HCT116 (cell line): ENCODE results near the gene CDK8. TPM values are rescaled to one million over a fixed set of nuclear protein-coding genes. Genes with fewer than 3 reads are reported as not detected.

Experiments
- ATAC-seq: fragments of 200-7000 bp; cut with Tn5 transposase; 2 replicates; pipeline ENCODE4 v1.9.1; 2020; ENCODE audit warnings: mild to moderate bottlenecking, moderate library complexity
- BruUV-seq: library from RNA; stranded (reverse); fragments of 400-500 nt; replicated peaks from 2 replicates; lab custom pipeline; 2021; lab: Mats Ljungman, UMichigan
- CTCF ChIA-PET: fragments of 300-600 bp; sonication (Branson Sonifier 250); formaldehyde crosslinking; loops from one replicate; lab custom pipeline; 2021; ENCODE audit warnings: antibody characterized with exemption; lab: Charles Lee
- POLR2A ChIA-PET: fragments of 300-600, 350-600 bp; sonication (Branson Sonifier 250); formaldehyde crosslinking; loops from one replicate; lab custom pipeline; 2021; ENCODE audit warnings: antibody characterized with exemption; lab: Charles Lee
- RAD21 ChIA-PET, 2 experiments: fragments of 300-600 bp; sonication (Branson Sonifier 250); formaldehyde crosslinking; loops; one replicate each; lab custom pipeline; 2023; ENCODE audit warnings: low total read pairs in 2 of 2; ENCODE audit not compliant: uncharacterized antibody in 2 of 2, unreplicated experiment in 2 of 2, low non-redundant PET in 1 of 2; lab: Charles Lee
- DNase-seq: peaks from one replicate; pipeline ENCODE4 v3.0.0-alpha.2; 2010; ENCODE audit warnings: low read depth, low spot score
- H2AFZ ChIP-seq: fragments of 200-600 bp; shearing (Covaris generic), sonication (generic); 2 replicates; pipeline ENCODE4 v1.6.1; 2017; ENCODE audit warnings: low read depth, mixed run types, mixed read lengths, antibody characterized with exemption, low read length; ENCODE audit not compliant: poor library complexity, severe bottlenecking
- H3K27ac ChIP-seq: 2 replicates; pipeline ENCODE4 v1.5.1; 2012; ENCODE audit warnings: low read depth, low read length
- H3K27me3 ChIP-seq: fragments of 200-600 bp; sonication (generic); 2 replicates; pipeline ENCODE4 v1.6.1; 2016; ENCODE audit warnings: mixed run types, low read length, mixed read lengths; ENCODE audit not compliant: insufficient read depth
- H3K36me3 ChIP-seq, 2 experiments: fragments of 200-500 bp in 1 of 2; fragments of 200-600 bp in 1 of 2; sonication (Bioruptor generic) in 1 of 2; sonication (generic) in 1 of 2; 2 replicates each; pipeline versions ENCODE4 v1.5.1 to v1.6.1; 2014 to 2016; ENCODE audit warnings: low read length in 2 of 2, inconsistent platforms in 1 of 2, mixed read lengths in 1 of 2, mixed run types in 1 of 2; ENCODE audit not compliant: insufficient read depth in 2 of 2, control insufficient read depth in 1 of 2
- H3K4me1 ChIP-seq, 2 experiments: fragments of 200-600 bp in 1 of 2; sonication (generic) in 1 of 2; 2 replicates each; pipeline versions ENCODE4 v1.5.1 to v1.6.1; 2012 to 2017; ENCODE audit warnings: low read length in 2 of 2, inconsistent platforms in 1 of 2, mild to moderate bottlenecking in 1 of 2, mixed read lengths in 1 of 2, mixed run types in 1 of 2, moderate library complexity in 1 of 2; ENCODE audit not compliant: insufficient read depth in 2 of 2, control insufficient read depth in 1 of 2
- H3K4me2 ChIP-seq: fragments of 200-600 bp; sonication (generic); 2 replicates; pipeline ENCODE4 v1.6.1; 2017; ENCODE audit warnings: mixed run types, low read length, mixed read lengths
- H3K4me3 ChIP-seq, 2 experiments: fragments of 200-600 bp in 1 of 2; sonication (generic) in 1 of 2; replicated peaks in 1 of 2; 2 replicates each; pipeline ENCODE4 v1.5.1; 2011 to 2016; ENCODE audit warnings: low read length in 2 of 2, control low read depth in 1 of 2, low read depth in 1 of 2, mild to moderate bottlenecking in 1 of 2, mixed read lengths in 1 of 2, mixed run types in 1 of 2
- H3K79me2 ChIP-seq: fragments of 200-600 bp; sonication (generic); 2 replicates; pipeline ENCODE4 v1.6.1; 2017; ENCODE audit warnings: mild to moderate bottlenecking, mixed run types, low read length, moderate library complexity, mixed read lengths; ENCODE audit not compliant: insufficient read depth
- H3K9ac ChIP-seq: fragments of 200-600 bp; sonication (generic); 2 replicates; pipeline ENCODE4 v1.6.1; 2016; ENCODE audit warnings: low read length, mixed read lengths
- H3K9me2 ChIP-seq: fragments of 200-600 bp; sonication (generic), shearing (Covaris generic); 2 replicates; pipeline ENCODE4 v1.6.1; 2017; ENCODE audit warnings: mixed run types, mild to moderate bottlenecking, moderate library complexity; ENCODE audit not compliant: insufficient read depth
- H3K9me3 ChIP-seq, 2 experiments: fragments of 200-500 bp in 1 of 2; fragments of 200-600 bp in 1 of 2; sonication (Bioruptor generic) in 1 of 2; sonication (generic) in 1 of 2; 2 replicates each; pipeline ENCODE4 v1.6.1; 2014 to 2017; ENCODE audit warnings: low read length in 2 of 2, mixed read lengths in 2 of 2, inconsistent platforms in 1 of 2, low read depth in 1 of 2, mild to moderate bottlenecking in 1 of 2, mixed run types in 1 of 2, moderate library complexity in 1 of 2; ENCODE audit not compliant: control insufficient read depth in 1 of 2, insufficient read depth in 1 of 2
- H4K20me1 ChIP-seq: fragments of 200-600 bp; sonication (generic), shearing (Covaris generic); 2 replicates; pipeline ENCODE4 v1.6.1; 2017; ENCODE audit warnings: mixed run types, mild to moderate bottlenecking, moderate library complexity; ENCODE audit not compliant: insufficient read depth
- CEBPB ChIP-seq: IDR thresholded peaks from 2 replicates; pipeline ENCODE4 v1.6.1; 2012; ENCODE audit warnings: low read depth
- JUND ChIP-seq: IDR thresholded peaks from 2 replicates; pipeline ENCODE4 v1.6.1; 2012
- POLR2AphosphoS5 ChIP-seq: IDR thresholded peaks from 2 replicates; pipeline ENCODE4 v1.6.1; 2011; ENCODE audit warnings: mild to moderate bottlenecking, low read depth, low read length, moderate library complexity
- SP1 ChIP-seq: IDR thresholded peaks from 2 replicates; pipeline ENCODE4 v1.6.1; 2012; ENCODE audit warnings: low read depth
- SRF ChIP-seq: IDR thresholded peaks from 2 replicates; pipeline ENCODE4 v1.6.1; 2012; ENCODE audit warnings: low read depth
- YY1 ChIP-seq: IDR thresholded peaks from 2 replicates; pipeline ENCODE4 v1.6.1; 2011; ENCODE audit warnings: low read length, low read depth, moderate library complexity, mild to moderate bottlenecking; ENCODE audit not compliant: insufficient replicate concordance; ENCODE audit errors: extremely low read depth
- ZNF274 ChIP-seq: fragments of 200-500 bp; sonication (Bioruptor generic); IDR thresholded peaks from 2 replicates; pipeline ENCODE4 v1.6.1; 2014; ENCODE audit warnings: mild to moderate bottlenecking, low read depth, low read length, inconsistent platforms
- intact Hi-C: fragments of 100-400 bp; cut with micrococcal nuclease; formaldehyde crosslinking; loops from 2 replicates; pipeline ENCODE4 v1.10.0; 2022
- total RNA-seq: library from RNA; stranded (reverse); gene quantifications from one replicate; pipeline ENCODE4 v1.2.1, GENCODE V29; 2021; ENCODE audit not compliant: unreplicated experiment
- TF ChIP-seq, protein P1 (sequence below), 3 experiments: fragments of 200-600 bp in 1 of 3; sonication (generic) in 1 of 3; IDR thresholded peaks in 2 of 3; conservative IDR thresholded peaks in 1 of 3; 2 replicates each; pipeline ENCODE4 v1.5.1; 2012 to 2017; ENCODE audit warnings: low read depth in 2 of 3, low read length in 2 of 3, antibody characterized with exemption in 1 of 3, borderline replicate concordance in 1 of 3, control low read depth in 1 of 3, mild to moderate bottlenecking in 1 of 3, mixed read lengths in 1 of 3, mixed run types in 1 of 3, moderate library complexity in 1 of 3; ENCODE audit not compliant: insufficient read depth in 1 of 3
- TF ChIP-seq, protein P2 (sequence below): IDR thresholded peaks from 2 replicates; pipeline ENCODE4 v1.6.1; 2012
- TF ChIP-seq, protein P3 (sequence below): IDR thresholded peaks from 2 replicates; pipeline ENCODE4 v1.6.1; 2012
- TF ChIP-seq, protein P4 (sequence below): IDR thresholded peaks from 2 replicates; pipeline ENCODE4 v1.6.1; 2011; ENCODE audit warnings: mild to moderate bottlenecking, low read length, moderate library complexity; ENCODE audit not compliant: insufficient replicate concordance; ENCODE audit errors: extremely low read depth
- TF ChIP-seq, protein P5 (sequence below): IDR thresholded peaks from 2 replicates; pipeline ENCODE4 v1.6.1; 2012; ENCODE audit warnings: low read depth

Gene CDK8
- total RNA-seq, 1 experiment from 2014 or later = 23.8 TPM

DNA sequence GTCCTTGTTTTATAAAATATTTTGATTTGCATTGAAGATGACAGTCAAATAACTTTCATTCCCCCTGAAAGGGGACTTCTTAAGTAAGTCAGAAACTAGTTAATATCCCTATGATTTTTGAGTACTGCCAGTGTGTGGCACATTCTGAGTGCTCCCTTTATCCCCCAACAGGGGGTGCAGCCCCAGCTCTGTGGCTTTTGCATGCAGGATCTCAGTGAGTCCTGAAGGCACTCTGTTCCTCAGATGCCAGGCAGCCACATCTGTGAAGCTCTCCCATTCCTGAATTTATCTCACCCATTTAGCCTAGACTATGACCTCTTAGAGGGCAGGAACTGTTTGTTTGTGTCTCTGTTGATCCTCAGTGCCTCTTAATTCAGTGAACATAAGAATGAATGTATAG lies 123.1 kb downstream of the CDK8 start:
- Histone ChIP-seq H2AFZ (no peak overlapping the region), H3K9ac (no peak overlapping the region), H3K4me1 (no peaks in the 10 kb centered on the region), H3K9me2 (no peaks in the 10 kb centered on the region), H3K27ac (no peak overlapping the region), H3K79me2 (no peaks in the 10 kb centered on the region), H3K4me3 (no peak overlapping the region), H3K4me2 (no peak overlapping the region), H4K20me1 (no peaks in the 10 kb centered on the region), H3K36me3 (no peaks in the 10 kb centered on the region), H3K9me3 (no peaks in the 10 kb centered on the region), H3K27me3 (no peaks in the 10 kb centered on the region)
- ChIA-PET CTCF (interaction anchor here (1.4 to 1.6 kb wide), 4 partner anchors 10 to 322 kb away, joined by 3 to 8 read pairs (median 4); no protein-coding TSS in a partner anchor), POLR2A (no interaction called here), RAD21 (no interaction called here)
- ATAC-seq (peak; percentile 90), DNase-seq (peak; percentile 8)
- TF ChIP-seq, protein P1, sequence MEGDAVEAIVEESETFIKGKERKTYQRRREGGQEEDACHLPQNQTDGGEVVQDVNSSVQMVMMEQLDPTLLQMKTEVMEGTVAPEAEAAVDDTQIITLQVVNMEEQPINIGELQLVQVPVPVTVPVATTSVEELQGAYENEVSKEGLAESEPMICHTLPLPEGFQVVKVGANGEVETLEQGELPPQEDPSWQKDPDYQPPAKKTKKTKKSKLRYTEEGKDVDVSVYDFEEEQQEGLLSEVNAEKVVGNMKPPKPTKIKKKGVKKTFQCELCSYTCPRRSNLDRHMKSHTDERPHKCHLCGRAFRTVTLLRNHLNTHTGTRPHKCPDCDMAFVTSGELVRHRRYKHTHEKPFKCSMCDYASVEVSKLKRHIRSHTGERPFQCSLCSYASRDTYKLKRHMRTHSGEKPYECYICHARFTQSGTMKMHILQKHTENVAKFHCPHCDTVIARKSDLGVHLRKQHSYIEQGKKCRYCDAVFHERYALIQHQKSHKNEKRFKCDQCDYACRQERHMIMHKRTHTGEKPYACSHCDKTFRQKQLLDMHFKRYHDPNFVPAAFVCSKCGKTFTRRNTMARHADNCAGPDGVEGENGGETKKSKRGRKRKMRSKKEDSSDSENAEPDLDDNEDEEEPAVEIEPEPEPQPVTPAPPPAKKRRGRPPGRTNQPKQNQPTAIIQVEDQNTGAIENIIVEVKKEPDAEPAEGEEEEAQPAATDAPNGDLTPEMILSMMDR (IDR thresholded peaks at IDR 0.05 in 2 of 3, conservative IDR thresholded peaks at IDR 0.05 in 1 of 3; ENCODE audit: borderline replicate concordance in 1 of 3, insufficient read depth in 1 of 3, low read depth in 2 of 3, low read length in 2 of 3) = peak in 2 of 3 experiments; percentile 64 to 74; a peak in 4 of 6 replicates
- no peak for TF ChIP-seq JUND
- no TSS peak for BruUV-seq
- intact Hi-C loops = no loop called here

DNA sequence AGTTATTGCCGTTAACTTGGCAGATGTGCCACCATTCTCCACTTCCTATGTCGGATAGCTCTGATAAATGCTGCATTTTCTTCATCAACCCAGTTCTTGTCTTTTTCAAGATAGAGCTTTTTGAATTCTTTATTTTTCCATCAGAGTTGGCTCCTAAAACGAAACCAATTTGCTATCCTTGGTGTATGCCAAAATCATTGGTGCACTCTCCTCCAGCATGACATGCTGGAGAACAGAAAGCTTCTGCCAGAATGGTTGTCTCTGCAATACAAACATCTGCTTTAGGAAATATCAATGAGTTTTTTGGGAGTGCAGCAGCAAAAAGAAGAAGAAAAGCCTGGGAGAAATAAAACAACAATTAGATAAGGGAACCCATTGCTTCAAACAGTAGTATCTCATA lies 124.2 kb downstream of the CDK8 start:
- Histone ChIP-seq H3K79me2 (no peaks in the 10 kb centered on the region), H2AFZ (no peak overlapping the region), H3K4me2 (no peak overlapping the region), H3K27me3 (no peaks in the 10 kb centered on the region), H3K9me3 (no peaks in the 10 kb centered on the region), H3K27ac (no peak overlapping the region), H3K36me3 (no peaks in the 10 kb centered on the region), H3K4me1 (no peaks in the 10 kb centered on the region), H3K4me3 (no peak overlapping the region), H4K20me1 (no peaks in the 10 kb centered on the region), H3K9ac (no peak overlapping the region), H3K9me2 (no peaks in the 10 kb centered on the region)
- CTCF ChIA-PET = no interaction called here
- no TSS peak for BruUV-seq
- ATAC-seq (no peak), DNase-seq (no peak)
- POLR2A ChIA-PET = no interaction called here
- RAD21 ChIA-PET = no interaction called here
- intact Hi-C loops = no loop called here
- TF ChIP-seq YY1 = no peak
- TF ChIP-seq, protein P2, sequence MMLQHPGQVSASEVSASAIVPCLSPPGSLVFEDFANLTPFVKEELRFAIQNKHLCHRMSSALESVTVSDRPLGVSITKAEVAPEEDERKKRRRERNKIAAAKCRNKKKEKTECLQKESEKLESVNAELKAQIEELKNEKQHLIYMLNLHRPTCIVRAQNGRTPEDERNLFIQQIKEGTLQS = no peak
- TF ChIP-seq, protein P3, sequence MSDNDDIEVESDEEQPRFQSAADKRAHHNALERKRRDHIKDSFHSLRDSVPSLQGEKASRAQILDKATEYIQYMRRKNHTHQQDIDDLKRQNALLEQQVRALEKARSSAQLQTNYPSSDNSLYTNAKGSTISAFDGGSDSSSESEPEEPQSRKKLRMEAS = no peak
- no peak for TF ChIP-seq POLR2AphosphoS5
- TF ChIP-seq, protein P4, sequence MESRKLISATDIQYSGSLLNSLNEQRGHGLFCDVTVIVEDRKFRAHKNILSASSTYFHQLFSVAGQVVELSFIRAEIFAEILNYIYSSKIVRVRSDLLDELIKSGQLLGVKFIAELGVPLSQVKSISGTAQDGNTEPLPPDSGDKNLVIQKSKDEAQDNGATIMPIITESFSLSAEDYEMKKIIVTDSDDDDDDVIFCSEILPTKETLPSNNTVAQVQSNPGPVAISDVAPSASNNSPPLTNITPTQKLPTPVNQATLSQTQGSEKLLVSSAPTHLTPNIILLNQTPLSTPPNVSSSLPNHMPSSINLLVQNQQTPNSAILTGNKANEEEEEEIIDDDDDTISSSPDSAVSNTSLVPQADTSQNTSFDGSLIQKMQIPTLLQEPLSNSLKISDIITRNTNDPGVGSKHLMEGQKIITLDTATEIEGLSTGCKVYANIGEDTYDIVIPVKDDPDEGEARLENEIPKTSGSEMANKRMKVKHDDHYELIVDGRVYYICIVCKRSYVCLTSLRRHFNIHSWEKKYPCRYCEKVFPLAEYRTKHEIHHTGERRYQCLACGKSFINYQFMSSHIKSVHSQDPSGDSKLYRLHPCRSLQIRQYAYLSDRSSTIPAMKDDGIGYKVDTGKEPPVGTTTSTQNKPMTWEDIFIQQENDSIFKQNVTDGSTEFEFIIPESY = no peak
- TF ChIP-seq SP1 = no peak
- TF ChIP-seq, protein P5, sequence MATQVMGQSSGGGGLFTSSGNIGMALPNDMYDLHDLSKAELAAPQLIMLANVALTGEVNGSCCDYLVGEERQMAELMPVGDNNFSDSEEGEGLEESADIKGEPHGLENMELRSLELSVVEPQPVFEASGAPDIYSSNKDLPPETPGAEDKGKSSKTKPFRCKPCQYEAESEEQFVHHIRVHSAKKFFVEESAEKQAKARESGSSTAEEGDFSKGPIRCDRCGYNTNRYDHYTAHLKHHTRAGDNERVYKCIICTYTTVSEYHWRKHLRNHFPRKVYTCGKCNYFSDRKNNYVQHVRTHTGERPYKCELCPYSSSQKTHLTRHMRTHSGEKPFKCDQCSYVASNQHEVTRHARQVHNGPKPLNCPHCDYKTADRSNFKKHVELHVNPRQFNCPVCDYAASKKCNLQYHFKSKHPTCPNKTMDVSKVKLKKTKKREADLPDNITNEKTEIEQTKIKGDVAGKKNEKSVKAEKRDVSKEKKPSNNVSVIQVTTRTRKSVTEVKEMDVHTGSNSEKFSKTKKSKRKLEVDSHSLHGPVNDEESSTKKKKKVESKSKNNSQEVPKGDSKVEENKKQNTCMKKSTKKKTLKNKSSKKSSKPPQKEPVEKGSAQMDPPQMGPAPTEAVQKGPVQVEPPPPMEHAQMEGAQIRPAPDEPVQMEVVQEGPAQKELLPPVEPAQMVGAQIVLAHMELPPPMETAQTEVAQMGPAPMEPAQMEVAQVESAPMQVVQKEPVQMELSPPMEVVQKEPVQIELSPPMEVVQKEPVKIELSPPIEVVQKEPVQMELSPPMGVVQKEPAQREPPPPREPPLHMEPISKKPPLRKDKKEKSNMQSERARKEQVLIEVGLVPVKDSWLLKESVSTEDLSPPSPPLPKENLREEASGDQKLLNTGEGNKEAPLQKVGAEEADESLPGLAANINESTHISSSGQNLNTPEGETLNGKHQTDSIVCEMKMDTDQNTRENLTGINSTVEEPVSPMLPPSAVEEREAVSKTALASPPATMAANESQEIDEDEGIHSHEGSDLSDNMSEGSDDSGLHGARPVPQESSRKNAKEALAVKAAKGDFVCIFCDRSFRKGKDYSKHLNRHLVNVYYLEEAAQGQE = no peak
- no peak for TF ChIP-seq CEBPB
- no peak for TF ChIP-seq SRF
- TF ChIP-seq ZNF274 = no peak
